ENCODE data around the gene ACTRT2.

ACTRT2 gene

GRCh38 chr1:3017440-3018050 is 3.7 kb upstream of the ACTRT2 start:
- no peak overlapping the region for H3K4me3 ChIP-seq (ENCODE audit: low read depth, low read length)
- no peaks in the 10 kb centered on the region for H3K27me3 ChIP-seq (ENCODE audit: insufficient read depth, low read length)
- no peak overlapping the region for H2BK12ac ChIP-seq (ENCODE audit: low read length)
- no peak overlapping the region for H4K8ac ChIP-seq (ENCODE audit: low read depth, low read length)
- H3K9me3 ChIP-seq (ENCODE audit: insufficient read depth, low read depth, low read length): peaks cover 24% of the 10 kb centered on the region
- no peak overlapping the region for H3K14ac ChIP-seq (ENCODE audit: low read length)
- no peak overlapping the region for H3K9ac ChIP-seq (ENCODE audit: low read length)
- H2BK5ac ChIP-seq (ENCODE audit: low read depth, low read length, poor library complexity): no peak overlapping the region
- H3K79me1 ChIP-seq (ENCODE audit: low read length): no peaks in the 10 kb centered on the region
- no peak overlapping the region for H4K12ac ChIP-seq (ENCODE audit: low read depth, low read length)
- no peak for DNase-seq
- H2AFZ ChIP-seq (ENCODE audit: insufficient read depth, low read length, poor library complexity): no peak overlapping the region
- no peak overlapping the region for H2AK5ac ChIP-seq (ENCODE audit: low read length)
- H3K4me1 ChIP-seq (ENCODE audit: control insufficient read depth in 1 of 2, insufficient read depth in 2 of 2, low read length in 2 of 2): no peaks in the 10 kb centered on the region
- H2BK120ac ChIP-seq (ENCODE audit: insufficient read depth, low read length, poor library complexity): no peak overlapping the region
- H3K23ac ChIP-seq (ENCODE audit: low read length): no peak overlapping the region
- H3K18ac ChIP-seq (ENCODE audit: low read length): no peak overlapping the region
- H3K27ac ChIP-seq (ENCODE audit: low read depth, low read length): no peak overlapping the region
- no peak overlapping the region for H3K4me2 ChIP-seq (ENCODE audit: low read length)
- H3K79me2 ChIP-seq (ENCODE audit: control insufficient read depth, insufficient read depth, low read length, poor library complexity): no peaks in the 10 kb centered on the region
- H4K91ac ChIP-seq (ENCODE audit: low read depth, low read length): no peak overlapping the region
- no peaks in the 10 kb centered on the region for H3K36me3 ChIP-seq (ENCODE audit: control insufficient read depth in 1 of 2, insufficient read depth in 2 of 2, low read length in 2 of 2)
- no CpG with 5 or more reads among the region's 17 CpGs for WGBS (ENCODE audit: extremely low coverage, insufficient coverage, insufficient read length)
- no peak overlapping the region for H3K4ac ChIP-seq (ENCODE audit: low read depth, low read length)

GRCh38 chr1:3018051-3018471 is 3.2 kb upstream of the ACTRT2 start:
- H2AK5ac ChIP-seq (ENCODE audit: low read length): no peak overlapping the region
- WGBS (ENCODE audit: extremely low coverage, insufficient coverage, insufficient read length): no CpG with 5 or more reads among the region's 16 CpGs
- no peak overlapping the region for H3K4me2 ChIP-seq (ENCODE audit: low read length)
- H3K4ac ChIP-seq (ENCODE audit: low read depth, low read length): no peak overlapping the region
- H4K8ac ChIP-seq (ENCODE audit: low read depth, low read length): no peak overlapping the region
- no peak overlapping the region for H2BK12ac ChIP-seq (ENCODE audit: low read length)
- H3K4me3 ChIP-seq (ENCODE audit: low read depth, low read length): no peak overlapping the region
- no peak overlapping the region for H3K23ac ChIP-seq (ENCODE audit: low read length)
- H3K79me2 ChIP-seq (ENCODE audit: control insufficient read depth, insufficient read depth, low read length, poor library complexity): no peaks in the 10 kb centered on the region
- H2BK120ac ChIP-seq (ENCODE audit: insufficient read depth, low read length, poor library complexity): no peak overlapping the region
- H3K27ac ChIP-seq (ENCODE audit: low read depth, low read length): no peak overlapping the region
- H3K14ac ChIP-seq (ENCODE audit: low read length): no peak overlapping the region
- H4K12ac ChIP-seq (ENCODE audit: low read depth, low read length): no peak overlapping the region
- H2AFZ ChIP-seq (ENCODE audit: insufficient read depth, low read length, poor library complexity): no peak overlapping the region
- H2BK5ac ChIP-seq (ENCODE audit: low read depth, low read length, poor library complexity): no peak overlapping the region
- H3K79me1 ChIP-seq (ENCODE audit: low read length): no peaks in the 10 kb centered on the region
- no peak for DNase-seq
- no peak overlapping the region for H3K9ac ChIP-seq (ENCODE audit: low read length)
- no peaks in the 10 kb centered on the region for H3K27me3 ChIP-seq (ENCODE audit: insufficient read depth, low read length)
- H3K4me1 ChIP-seq (ENCODE audit: control insufficient read depth in 1 of 2, insufficient read depth in 2 of 2, low read length in 2 of 2): no peaks in the 10 kb centered on the region
- no peak overlapping the region for H3K18ac ChIP-seq (ENCODE audit: low read length)
- H3K9me3 ChIP-seq (ENCODE audit: insufficient read depth, low read depth, low read length): peaks cover 24% of the 10 kb centered on the region
- H4K91ac ChIP-seq (ENCODE audit: low read depth, low read length): no peak overlapping the region
- H3K36me3 ChIP-seq (ENCODE audit: control insufficient read depth in 1 of 2, insufficient read depth in 2 of 2, low read length in 2 of 2): no peaks in the 10 kb centered on the region

GRCh38 chr1:3018576-3018975 is 2.7 kb upstream of the ACTRT2 start:
- no peak overlapping the region for H3K9ac ChIP-seq (ENCODE audit: low read length)
- no peak overlapping the region for H3K27ac ChIP-seq (ENCODE audit: low read depth, low read length)
- no peak overlapping the region for H3K18ac ChIP-seq (ENCODE audit: low read length)
- no CpG with 5 or more reads among the region's 16 CpGs for WGBS (ENCODE audit: extremely low coverage, insufficient coverage, insufficient read length)
- H4K91ac ChIP-seq (ENCODE audit: low read depth, low read length): no peak overlapping the region
- no peaks in the 10 kb centered on the region for H3K79me1 ChIP-seq (ENCODE audit: low read length)
- no peak overlapping the region for H3K23ac ChIP-seq (ENCODE audit: low read length)
- H3K36me3 ChIP-seq (ENCODE audit: control insufficient read depth in 1 of 2, insufficient read depth in 2 of 2, low read length in 2 of 2): no peaks in the 10 kb centered on the region
- H3K4ac ChIP-seq (ENCODE audit: low read depth, low read length): no peak overlapping the region
- H3K79me2 ChIP-seq (ENCODE audit: control insufficient read depth, insufficient read depth, low read length, poor library complexity): no peaks in the 10 kb centered on the region
- H2BK5ac ChIP-seq (ENCODE audit: low read depth, low read length, poor library complexity): no peak overlapping the region
- no peak overlapping the region for H3K4me2 ChIP-seq (ENCODE audit: low read length)
- no peak overlapping the region for H4K12ac ChIP-seq (ENCODE audit: low read depth, low read length)
- no peaks in the 10 kb centered on the region for H3K4me1 ChIP-seq (ENCODE audit: control insufficient read depth in 1 of 2, insufficient read depth in 2 of 2, low read length in 2 of 2)
- no peak overlapping the region for H2BK120ac ChIP-seq (ENCODE audit: insufficient read depth, low read length, poor library complexity)
- H3K4me3 ChIP-seq (ENCODE audit: low read depth, low read length): no peak overlapping the region
- no peak overlapping the region for H2AFZ ChIP-seq (ENCODE audit: insufficient read depth, low read length, poor library complexity)
- H3K27me3 ChIP-seq (ENCODE audit: insufficient read depth, low read length): no peaks in the 10 kb centered on the region
- H2AK5ac ChIP-seq (ENCODE audit: low read length): no peak overlapping the region
- H3K14ac ChIP-seq (ENCODE audit: low read length): no peak overlapping the region
- peaks cover 24% of the 10 kb centered on the region for H3K9me3 ChIP-seq (ENCODE audit: insufficient read depth, low read depth, low read length)
- DNase-seq: no peak
- H4K8ac ChIP-seq (ENCODE audit: low read depth, low read length): no peak overlapping the region
- no peak overlapping the region for H2BK12ac ChIP-seq (ENCODE audit: low read length)

GRCh38 chr1:3019007-3019515 is 2.2 kb upstream of the ACTRT2 start:
- Histone ChIP-seq H3K27ac (ENCODE audit: low read depth, low read length) (no peak overlapping the region), H3K4ac (ENCODE audit: low read depth, low read length) (no peak overlapping the region), H4K12ac (ENCODE audit: low read depth, low read length) (no peak overlapping the region), H3K9ac (ENCODE audit: low read length) (no peak overlapping the region), H3K4me2 (ENCODE audit: low read length) (no peak overlapping the region), H3K27me3 (ENCODE audit: insufficient read depth, low read length) (no peaks in the 10 kb centered on the region), H2BK12ac (ENCODE audit: low read length) (no peak overlapping the region), H3K18ac (ENCODE audit: low read length) (no peak overlapping the region), H3K79me2 (ENCODE audit: control insufficient read depth, insufficient read depth, low read length, poor library complexity) (no peaks in the 10 kb centered on the region), H3K4me1 (ENCODE audit: control insufficient read depth in 1 of 2, insufficient read depth in 2 of 2, low read length in 2 of 2) (no peaks in the 10 kb centered on the region), H3K4me3 (ENCODE audit: low read depth, low read length) (no peak overlapping the region), H4K91ac (ENCODE audit: low read depth, low read length) (no peak overlapping the region), H3K79me1 (ENCODE audit: low read length) (no peaks in the 10 kb centered on the region), H2BK5ac (ENCODE audit: low read depth, low read length, poor library complexity) (no peak overlapping the region), H2AK5ac (ENCODE audit: low read length) (no peak overlapping the region), H3K23ac (ENCODE audit: low read length) (no peak overlapping the region), H4K8ac (ENCODE audit: low read depth, low read length) (no peak overlapping the region), H3K14ac (ENCODE audit: low read length) (no peak overlapping the region), H3K36me3 (ENCODE audit: control insufficient read depth in 1 of 2, insufficient read depth in 2 of 2, low read length in 2 of 2) (no peaks in the 10 kb centered on the region), H2BK120ac (ENCODE audit: insufficient read depth, low read length, poor library complexity) (no peak overlapping the region), H3K9me3 (ENCODE audit: insufficient read depth, low read depth, low read length) (peaks cover 24% of the 10 kb centered on the region), H2AFZ (ENCODE audit: insufficient read depth, low read length, poor library complexity) (no peak overlapping the region)
- WGBS (ENCODE audit: extremely low coverage, insufficient coverage, insufficient read length): no CpG with 5 or more reads among the region's 11 CpGs
- DNase-seq: no peak
